Measurements from ENCODE around the gene PGAP1. TPM values are rescaled to one million over a fixed set of nuclear protein-coding genes. Genes with fewer than 3 reads are reported as not detected.

The PGAP1 gene
- total RNA-seq, 1 donor from 2014 or later: 175 TPM

DNA sequence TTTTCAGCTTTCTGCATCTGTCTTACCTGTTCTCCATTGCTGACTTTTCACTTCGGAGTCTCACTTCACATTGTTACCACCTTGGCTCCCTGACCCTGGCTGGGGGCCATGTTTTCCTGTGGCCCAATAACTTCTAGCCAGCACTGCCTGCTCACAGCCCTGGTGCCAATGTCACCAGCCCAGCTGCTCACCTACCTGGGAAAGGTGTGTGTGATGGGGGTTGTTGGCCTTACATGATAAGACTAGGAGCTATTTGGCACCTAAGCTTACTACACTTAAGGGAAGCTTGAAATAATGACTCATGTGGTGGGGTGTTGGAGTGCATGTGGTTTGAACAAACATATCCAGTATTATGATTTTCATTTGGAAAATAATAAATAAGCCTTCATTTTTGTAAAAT lies 37.5 kb upstream of the PGAP1 start:
- no peak for TF ChIP-seq CTCF (IDR thresholded peaks at IDR 0.05; ENCODE audit: partially characterized antibody, unreplicated experiment)
- no peak overlapping the region for H3K27ac Mint-ChIP-seq (ENCODE audit: unreplicated experiment)
- peaks cover 19% of the 10 kb centered on the region for H3K4me1 Mint-ChIP-seq (ENCODE audit: low read depth, unreplicated experiment)
- no peak for DNase-seq
- H3K4me3 Mint-ChIP-seq (ENCODE audit: unreplicated experiment): no peak overlapping the region
- H3K27me3 Mint-ChIP-seq (ENCODE audit: unreplicated experiment): peaks cover 1% of the 10 kb centered on the region
- no peaks in the 10 kb centered on the region for H3K36me3 Mint-ChIP-seq (ENCODE audit: unreplicated experiment)
- no peaks in the 10 kb centered on the region for H3K9me3 Mint-ChIP-seq (ENCODE audit: unreplicated experiment)

DNA sequence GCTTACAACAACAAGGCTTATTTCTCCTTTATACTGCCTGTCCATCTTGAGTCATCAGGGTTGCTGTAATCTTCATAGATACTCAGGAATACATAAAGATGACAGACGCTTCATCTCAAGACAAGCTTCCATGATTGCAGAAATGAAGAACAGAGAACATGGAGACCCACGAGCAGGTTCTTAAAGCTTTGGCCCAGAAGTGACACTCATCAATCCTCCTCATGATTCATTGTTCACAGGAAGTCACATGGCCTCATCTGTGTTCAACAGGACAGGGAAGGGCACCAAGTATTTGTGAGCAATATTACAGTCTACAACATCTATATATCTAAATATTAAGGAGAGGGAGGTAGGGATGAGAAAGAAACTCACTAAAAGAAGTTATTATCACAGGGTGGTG lies 36.5 kb upstream of the PGAP1 start:
- Mint-ChIP-seq H3K4me3 (ENCODE audit: unreplicated experiment) (no peak overlapping the region), H3K4me1 (ENCODE audit: low read depth, unreplicated experiment) (peaks cover 19% of the 10 kb centered on the region), H3K27me3 (ENCODE audit: unreplicated experiment) (peaks cover 1% of the 10 kb centered on the region), H3K27ac (ENCODE audit: unreplicated experiment) (no peak overlapping the region), H3K9me3 (ENCODE audit: unreplicated experiment) (no peaks in the 10 kb centered on the region), H3K36me3 (ENCODE audit: unreplicated experiment) (no peaks in the 10 kb centered on the region)
- DNase-seq: no peak
- no peak for TF ChIP-seq CTCF (IDR thresholded peaks at IDR 0.05; ENCODE audit: partially characterized antibody, unreplicated experiment)

GRCh38 chr2:196962325-196962724 lies 35.8 kb upstream of the PGAP1 start:
- H3K27ac Mint-ChIP-seq (ENCODE audit: unreplicated experiment): no peak overlapping the region
- no peak overlapping the region for H3K4me3 Mint-ChIP-seq (ENCODE audit: unreplicated experiment)
- H3K9me3 Mint-ChIP-seq (ENCODE audit: unreplicated experiment): no peaks in the 10 kb centered on the region
- H3K4me1 Mint-ChIP-seq (ENCODE audit: low read depth, unreplicated experiment): peaks cover 15% of the 10 kb centered on the region
- no peak for DNase-seq
- peaks cover 1% of the 10 kb centered on the region for H3K27me3 Mint-ChIP-seq (ENCODE audit: unreplicated experiment)
- no peaks in the 10 kb centered on the region for H3K36me3 Mint-ChIP-seq (ENCODE audit: unreplicated experiment)
- no peak for TF ChIP-seq CTCF (IDR thresholded peaks at IDR 0.05; ENCODE audit: partially characterized antibody, unreplicated experiment)

GRCh38 chr2:196961889-196962288 lies 35.4 kb upstream of the PGAP1 start:
- peaks cover 1% of the 10 kb centered on the region for H3K27me3 Mint-ChIP-seq (ENCODE audit: unreplicated experiment)
- DNase-seq: no peak
- H3K4me1 Mint-ChIP-seq (ENCODE audit: low read depth, unreplicated experiment): peaks cover 11% of the 10 kb centered on the region
- H3K27ac Mint-ChIP-seq (ENCODE audit: unreplicated experiment): no peak overlapping the region
- no peaks in the 10 kb centered on the region for H3K9me3 Mint-ChIP-seq (ENCODE audit: unreplicated experiment)
- no peak overlapping the region for H3K4me3 Mint-ChIP-seq (ENCODE audit: unreplicated experiment)
- no peak for TF ChIP-seq CTCF (IDR thresholded peaks at IDR 0.05; ENCODE audit: partially characterized antibody, unreplicated experiment)
- no peaks in the 10 kb centered on the region for H3K36me3 Mint-ChIP-seq (ENCODE audit: unreplicated experiment)

- Mint-ChIP-seq H3K27me3 (ENCODE audit: unreplicated experiment) (peaks cover 1% of the 10 kb centered on the region), H3K4me1 (ENCODE audit: low read depth, unreplicated experiment) (no peaks in the 10 kb centered on the region), H3K9me3 (ENCODE audit: unreplicated experiment) (no peaks in the 10 kb centered on the region), H3K36me3 (ENCODE audit: unreplicated experiment) (no peaks in the 10 kb centered on the region), H3K27ac (ENCODE audit: unreplicated experiment) (no peak overlapping the region), H3K4me3 (ENCODE audit: unreplicated experiment) (no peak overlapping the region)
- TF ChIP-seq CTCF (IDR thresholded peaks at IDR 0.05; ENCODE audit: partially characterized antibody, unreplicated experiment): no peak
- no peak for DNase-seq
Measured at GRCh38 chr2:196959734-196960338, 33.3 kb upstream of the PGAP1 start.

Measured in glutamatergic neuron (in vitro differentiated cells).